NT2/D1 (cell line): ENCODE measurements around the gene SETDB1.

ENCODE experiments used
- DNase-seq: peaks from one replicate; pipeline ENCODE4 v3.0.0-alpha.2; 2011; ENCODE audit warnings: low read depth, low spot score
- H3K27me3 ChIP-seq: 2 replicates; pipeline ENCODE4 v1.6.0; 2011; ENCODE audit warnings: mild to moderate bottlenecking; ENCODE audit not compliant: insufficient read length, insufficient read depth
- H3K36me3 ChIP-seq: 2 replicates; pipeline ENCODE4 v1.6.1; 2011; ENCODE audit warnings: mild to moderate bottlenecking, low read length, mixed read lengths; ENCODE audit not compliant: insufficient read depth, insufficient read length
- H3K4me1 ChIP-seq: 2 replicates; pipeline ENCODE4 v1.5.1; 2011; ENCODE audit not compliant: insufficient read depth, insufficient read length
- H3K4me3 ChIP-seq: 2 replicates; pipeline ENCODE4 v1.5.1; 2011; ENCODE audit warnings: low read depth; ENCODE audit not compliant: insufficient read length
- H3K9ac ChIP-seq: 2 replicates; pipeline ENCODE4 v1.6.0; 2011; ENCODE audit warnings: low read depth; ENCODE audit not compliant: insufficient read length
- H3K9me3 ChIP-seq: 2 replicates; pipeline ENCODE4 v1.5.1; 2011; ENCODE audit warnings: mild to moderate bottlenecking, low read length; ENCODE audit not compliant: insufficient read depth
- SUZ12 ChIP-seq: IDR thresholded peaks from 2 replicates; pipeline ENCODE4 v1.6.1; 2011; ENCODE audit not compliant: insufficient read length, insufficient read depth; ENCODE audit errors: extremely low read depth
- YY1 ChIP-seq: IDR thresholded peaks from 2 replicates; pipeline ENCODE4 v1.6.1; 2011; ENCODE audit not compliant: insufficient read length, insufficient read depth
- ZNF274 ChIP-seq: IDR thresholded peaks from 2 replicates; pipeline ENCODE4 v1.6.1; 2011; ENCODE audit warnings: mild to moderate bottlenecking, low read depth, low read length

The SETDB1 gene

GRCh38 chr1:151006327-151007052, 80.3 kb downstream of the SETDB1 start, which contains the start of gene MINDY1:
Gene MINDY1 (minus strand): TSS chr1:151006902. CDS start chr1:151002617, 4,285 bp downstream.
- TF ChIP-seq SUZ12 (no peak), YY1 (no peak), ZNF274 (no peak)
- Histone ChIP-seq H3K4me1 (peaks cover 6% of the 10 kb centered on the region), H3K4me3 (peak within 1 kb of the TSS; percentile 38), H3K36me3 (peaks cover 4% of the 10 kb centered on the region), H3K9ac (peak within 1 kb of the TSS; percentile 57), H3K27me3 (no peaks in the 10 kb centered on the region), H3K9me3 (no peaks in the 10 kb centered on the region)
- peak; percentile 87 for DNase-seq

- DNase-seq, result no peak
- Histone ChIP-seq H3K27me3 (no peaks in the 10 kb centered on the region), H3K9ac (peak overlapping the region; percentile 52), H3K9me3 (no peaks in the 10 kb centered on the region), H3K36me3 (peaks cover 4% of the 10 kb centered on the region), H3K4me1 (peaks cover 6% of the 10 kb centered on the region), H3K4me3 (peak overlapping the region; percentile 29)
- TF ChIP-seq ZNF274 (no peak), YY1 (no peak), SUZ12 (no peak)
Measured at GRCh38 chr1:151007853-151008243, 81.7 kb downstream of the SETDB1 start.

- Histone ChIP-seq H3K4me3 (peak within 1 kb of the TSS; percentile 90), H3K36me3 (peaks cover 4% of the 10 kb centered on the region), H3K27me3 (no peaks in the 10 kb centered on the region), H3K4me1 (peaks cover 6% of the 10 kb centered on the region), H3K9me3 (no peaks in the 10 kb centered on the region), H3K9ac (peak within 1 kb of the TSS; percentile 97)
- no peak for TF ChIP-seq ZNF274
- peak; percentile 30 for TF ChIP-seq YY1
- TF ChIP-seq SUZ12, result no peak
- peak; percentile 99 for DNase-seq
Measured at GRCh38 chr1:151008244-151009205, 82.4 kb downstream of the SETDB1 start, which contains the start of gene PRUNE1. Gene PRUNE1 (plus strand): TSS chr1:151008449. CDS start chr1:151008633, 184 bp downstream.

- no peak for DNase-seq
- Histone ChIP-seq H3K4me1 (peaks cover 6% of the 10 kb centered on the region), H3K9me3 (no peaks in the 10 kb centered on the region), H3K36me3 (peaks cover 4% of the 10 kb centered on the region), H3K27me3 (no peaks in the 10 kb centered on the region), H3K9ac (peak overlapping the region; percentile 97), H3K4me3 (peak overlapping the region; percentile 90)
- no peak for TF ChIP-seq ZNF274
- TF ChIP-seq YY1, result no peak
- TF ChIP-seq SUZ12, result no peak
Measured at GRCh38 chr1:151009206-151009587, 83.0 kb downstream of the SETDB1 start.

- H3K4me1 ChIP-seq, result peaks cover 6% of the 10 kb centered on the region
Measured at GRCh38 chr1:151009674-151010345, 83.6 kb downstream of the SETDB1 start.

GRCh38 chr1:151010346-151010726, 84.2 kb downstream of the SETDB1 start:
- H3K9me3 ChIP-seq, result no peaks in the 10 kb centered on the region
- no peaks in the 10 kb centered on the region for H3K27me3 ChIP-seq
- peaks cover 6% of the 10 kb centered on the region for H3K4me1 ChIP-seq
- DNase-seq, result no peak
- no peak overlapping the region for H3K9ac ChIP-seq
- H3K36me3 ChIP-seq, result peaks cover 4% of the 10 kb centered on the region
- TF ChIP-seq SUZ12 (no peak), YY1 (no peak), ZNF274 (no peak)
- no peak overlapping the region for H3K4me3 ChIP-seq

More at GRCh38 chr1:151009674-151010345, 83.6 kb downstream of the SETDB1 start:
- Histone ChIP-seq H3K9ac (no peak overlapping the region), H3K4me3 (no peak overlapping the region), H3K36me3 (peaks cover 4% of the 10 kb centered on the region), H3K9me3 (no peaks in the 10 kb centered on the region), H3K27me3 (no peaks in the 10 kb centered on the region)
- DNase-seq, result no peak
- no peak for TF ChIP-seq SUZ12
- TF ChIP-seq YY1, result no peak
- TF ChIP-seq ZNF274, result no peak
